Lung (tissue), 12 donors: Measurements from ENCODE around the gene GALM. TPM values are rescaled to one million over a fixed set of nuclear protein-coding genes. Genes with fewer than 3 reads are reported as not detected.
A peak's percentile ranks its signal among the peaks of the same experiment; 100 is the strongest.

Source experiments
- ATAC-seq: fragments of 200-7000 bp; cut with Tn5 transposase; one replicate; pipeline ENCODE4 v1.9.1; 2020; ENCODE audit warnings: moderate number of reproducible peaks; ENCODE audit not compliant: insufficient read depth, low FRiP score
- DNase-seq, 3 donors: peaks; one replicate each; pipeline ENCODE4 v3.0.0-alpha.2; 2013 to 2017
- H3K27ac ChIP-seq, 2 donors: one replicate each; pipeline ENCODE4 v1.5.1; 2013; ENCODE audit warnings: mild to moderate bottlenecking in 2 of 2, moderate library complexity in 2 of 2, control low read depth in 1 of 2, inconsistent platforms in 1 of 2, low read depth in 1 of 2, low read length in 1 of 2
- H3K27me3 ChIP-seq, 3 donors: one replicate each; pipeline ENCODE4 v1.5.1; 2013; ENCODE audit warnings: low read length in 2 of 3; ENCODE audit not compliant: control insufficient read depth in 3 of 3, insufficient read depth in 3 of 3
- H3K36me3 ChIP-seq, 4 donors: one replicate each; pipeline ENCODE4 v1.5.1; 2013; ENCODE audit warnings: low read length in 4 of 4, mild to moderate bottlenecking in 1 of 4, moderate library complexity in 1 of 4; ENCODE audit not compliant: control insufficient read depth in 4 of 4, insufficient read depth in 4 of 4
- H3K4me1 ChIP-seq, 5 donors: one replicate each; pipeline ENCODE4 v1.5.1; 2013; ENCODE audit warnings: low read length in 5 of 5, mild to moderate bottlenecking in 2 of 5, moderate library complexity in 1 of 5; ENCODE audit not compliant: control insufficient read depth in 5 of 5, insufficient read depth in 5 of 5
- H3K4me3 ChIP-seq: one replicate; pipeline ENCODE4 v1.5.1; 2013; ENCODE audit warnings: mild to moderate bottlenecking, control low read depth, moderate library complexity
- H3K9ac ChIP-seq, 2 donors: one replicate each; pipeline ENCODE4 v1.5.1; 2013; ENCODE audit warnings: low read length in 2 of 2, control low read depth in 1 of 2; ENCODE audit not compliant: insufficient read depth in 1 of 2
- H3K9me3 ChIP-seq, 4 donors: one replicate each; pipeline ENCODE4 v1.5.1; 2013; ENCODE audit warnings: low read length in 3 of 4, mild to moderate bottlenecking in 1 of 4, moderate library complexity in 1 of 4; ENCODE audit not compliant: control insufficient read depth in 4 of 4, insufficient read depth in 3 of 4
- WGBS, 2 donors: extraction: QIAGEN DNeasy Blood & Tissue Kit; methylation state at CpG; one replicate each; pipeline ENCODE4 v1.1.7; 2013; 5-methylcytosine and 5-hydroxymethylcytosine counted together
- polyA plus RNA-seq, 2 donors: library from polyadenylated mRNA; stranded (reverse); fragments of 200-250 nt; gene quantifications; one replicate each; pipeline ENCODE4 v1.2.1, GENCODE V29; 2013
- total RNA-seq, 2 donors: library from RNA; depleted of rRNA in 1 of 2; stranded (reverse); fragments of >200 nt in 1 of 2; gene quantifications; one replicate each; pipeline ENCODE4 v1.2.1, GENCODE V29; 2014 to 2021
- TF ChIP-seq, protein P1 (sequence below): IDR thresholded peaks from 2 replicates; pipeline ENCODE4 v1.5.1; 2012; ENCODE audit warnings: mild to moderate bottlenecking; ENCODE audit errors: control extremely low read depth, extremely low read depth
- donor health status: control.
- donor health status: control.
- donor health status: Bipolar disorder and iron deficiency.
- donor health status: healthy.
- donor health status: DM: yes; HTN: yes; CAD: no.

Gene GALM
- total and polyA plus RNA-seq, 4 donors = 7.6 to 25.5 (median 14.1) TPM

DNA sequence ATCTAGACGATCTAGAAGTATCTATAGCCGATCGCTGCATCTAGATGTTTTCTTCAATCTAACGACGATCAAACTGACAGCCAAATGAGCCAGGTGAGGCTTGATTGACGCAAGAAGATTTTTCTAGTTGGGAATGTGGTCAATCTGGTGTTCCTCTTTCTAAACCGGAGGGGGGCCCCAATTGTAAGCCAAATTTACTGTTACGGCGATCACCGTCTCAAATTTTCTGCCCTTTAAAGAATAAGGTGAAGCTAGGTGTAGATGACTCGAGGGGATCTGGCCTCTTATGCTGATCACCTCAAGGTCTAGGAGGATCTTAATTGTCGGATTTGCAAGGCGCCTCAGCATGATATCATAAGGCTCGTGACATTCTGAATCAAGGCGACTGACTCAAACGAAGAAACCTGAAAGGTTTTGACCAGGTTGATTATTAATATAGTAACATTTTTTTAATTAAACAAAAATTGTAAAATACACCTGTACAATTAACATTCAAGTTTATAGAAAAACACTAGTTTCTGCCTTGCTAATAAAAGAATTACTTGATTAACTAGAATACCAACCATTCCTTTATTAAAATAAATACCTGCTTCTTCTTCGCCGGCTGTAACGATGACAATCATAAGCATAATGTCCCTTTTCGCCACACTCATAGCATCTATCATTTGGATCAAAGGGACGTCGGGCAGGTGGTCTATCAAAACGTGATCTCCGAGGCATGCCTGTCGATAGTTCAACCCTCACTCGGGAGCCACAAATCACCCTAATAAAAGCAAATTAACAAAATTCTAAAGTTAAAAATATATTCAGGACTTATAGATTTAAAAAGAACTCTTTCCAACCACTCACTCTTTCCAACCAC lies 83.3 kb downstream of the GALM start:
- no peak overlapping the region for H3K27ac ChIP-seq
- ATAC-seq = no peak
- WGBS, 2 donors = 53 to 57% methylated on average over 26 of the region's 26 CpGs
- no peaks in the 10 kb centered on the region for H3K27me3 ChIP-seq
- no peaks in the 10 kb centered on the region for H3K9me3 ChIP-seq
- H3K36me3 ChIP-seq = peaks cover 17 to 47% (median 43%) of the 10 kb centered on the region in 4 donors
- no peak for DNase-seq
- H3K4me1 ChIP-seq = peaks cover 3 to 31% (median 8%) of the 10 kb centered on the region in 5 donors
- H3K9ac ChIP-seq = peak overlapping the region in 1 of 2 donors; percentile 36
- TF ChIP-seq, protein P1, sequence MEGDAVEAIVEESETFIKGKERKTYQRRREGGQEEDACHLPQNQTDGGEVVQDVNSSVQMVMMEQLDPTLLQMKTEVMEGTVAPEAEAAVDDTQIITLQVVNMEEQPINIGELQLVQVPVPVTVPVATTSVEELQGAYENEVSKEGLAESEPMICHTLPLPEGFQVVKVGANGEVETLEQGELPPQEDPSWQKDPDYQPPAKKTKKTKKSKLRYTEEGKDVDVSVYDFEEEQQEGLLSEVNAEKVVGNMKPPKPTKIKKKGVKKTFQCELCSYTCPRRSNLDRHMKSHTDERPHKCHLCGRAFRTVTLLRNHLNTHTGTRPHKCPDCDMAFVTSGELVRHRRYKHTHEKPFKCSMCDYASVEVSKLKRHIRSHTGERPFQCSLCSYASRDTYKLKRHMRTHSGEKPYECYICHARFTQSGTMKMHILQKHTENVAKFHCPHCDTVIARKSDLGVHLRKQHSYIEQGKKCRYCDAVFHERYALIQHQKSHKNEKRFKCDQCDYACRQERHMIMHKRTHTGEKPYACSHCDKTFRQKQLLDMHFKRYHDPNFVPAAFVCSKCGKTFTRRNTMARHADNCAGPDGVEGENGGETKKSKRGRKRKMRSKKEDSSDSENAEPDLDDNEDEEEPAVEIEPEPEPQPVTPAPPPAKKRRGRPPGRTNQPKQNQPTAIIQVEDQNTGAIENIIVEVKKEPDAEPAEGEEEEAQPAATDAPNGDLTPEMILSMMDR = no peak
- H3K4me3 ChIP-seq = peak overlapping the region; percentile 28

GRCh38 chr2:38750011-38750890 lies 84.3 kb downstream of the GALM start:
- no peaks in the 10 kb centered on the region for H3K27me3 ChIP-seq
- H3K4me3 ChIP-seq = peak overlapping the region; percentile 89
- peak; percentile 58 to 79 (median 75) for DNase-seq
- peak overlapping the region; percentile 99 to 100 for H3K9ac ChIP-seq
- H3K36me3 ChIP-seq = peaks cover 10 to 41% (median 36%) of the 10 kb centered on the region in 4 donors
- TF ChIP-seq, protein P1 = no peak
- H3K9me3 ChIP-seq = no peaks in the 10 kb centered on the region
- WGBS, 2 donors = 0 to 1% methylated on average over 50 to 59 of the region's 59 CpGs
- peak; percentile 66 for ATAC-seq
- H3K27ac ChIP-seq = peak overlapping the region; percentile 84 to 99
- peaks cover 3 to 31% (median 8%) of the 10 kb centered on the region in 5 donors for H3K4me1 ChIP-seq

DNA sequence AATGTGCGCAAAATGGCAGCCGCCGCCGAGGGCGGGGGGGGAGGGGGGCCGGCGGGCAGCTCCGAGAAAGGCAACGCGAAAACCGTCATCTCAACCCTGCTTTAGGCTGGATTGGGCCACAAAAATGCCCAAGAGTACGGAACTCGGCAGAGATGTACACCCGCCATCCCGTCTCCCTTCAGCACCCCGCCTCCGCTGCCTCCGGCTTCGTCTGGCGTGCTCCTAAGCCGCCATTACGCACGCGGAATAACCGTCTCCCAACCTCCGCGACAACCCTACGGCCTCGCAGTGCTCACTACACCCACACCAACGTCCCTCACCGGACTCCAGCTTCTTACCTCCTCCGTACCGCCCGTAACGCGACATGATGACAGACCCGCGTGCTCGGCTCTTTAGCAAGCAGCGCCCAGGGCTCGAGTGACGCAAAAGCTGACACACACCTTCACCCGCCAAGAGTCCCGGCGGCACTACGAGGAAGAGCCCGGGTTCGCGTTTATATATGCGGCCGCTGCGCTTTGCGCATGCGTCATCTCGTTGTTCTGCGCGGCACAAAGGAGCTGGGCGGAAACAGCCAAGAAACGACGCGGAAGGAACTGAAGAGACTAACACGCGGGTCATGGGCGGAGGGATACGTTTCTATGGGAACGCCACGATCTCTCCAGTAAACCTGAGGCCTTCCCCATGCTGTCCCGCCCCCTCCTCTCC lies 85.1 kb downstream of the GALM start, which contains the start of gene SRSF7:
Gene SRSF7 (minus strand): TSS at position 471 of the 705 bp plus-strand sequence. CDS start 105 bp downstream, at position 366.
- Histone ChIP-seq H3K9me3 (no peaks in the 10 kb centered on the region), H3K9ac (peak within 1 kb of the TSS; percentile 99 to 100), H3K27me3 (no peaks in the 10 kb centered on the region), H3K4me3 (peak within 1 kb of the TSS; percentile 89), H3K36me3 (peaks cover 9 to 34% (median 30%) of the 10 kb centered on the region in 4 donors), H3K4me1 (peaks cover 3 to 31% (median 6%) of the 10 kb centered on the region in 5 donors), H3K27ac (peak within 1 kb of the TSS; percentile 84 to 99)
- ATAC-seq (peak; percentile 92), DNase-seq (peak; percentile 99 to 100 (median 100))
- 0 to 1% methylated on average over 64 to 68 of the region's 68 CpGs for WGBS, 2 donors
- TF ChIP-seq, protein P1 = no peak
